MM.1S (cell line): ENCODE data around the gene PPP2R2C.

Experiments used
- CTCF ChIP-seq: fragments of 300-600 bp; sonication (generic); IDR thresholded peaks from 2 replicates; pipeline ENCODE4 v1.5.1; 2016; ENCODE audit warnings: antibody characterized with exemption, low read length, mixed read lengths
- EZH2phosphoT487 ChIP-seq: fragments of 300-600 bp; sonication (generic); IDR thresholded peaks from 2 replicates; pipeline ENCODE4 v1.6.1; 2018; ENCODE audit warnings: antibody characterized with exemption, low read length

- TF ChIP-seq CTCF (no peak), EZH2phosphoT487 (no peak)
Observed at GRCh38 chr4:6424425-6424824, 48.0 kb downstream of the PPP2R2C start.
